ENCODE results near the gene TTC27.
A peak's percentile ranks its signal among the peaks of the same experiment; 100 is the strongest.
"Not testable (repeated sequence)": the region's sequence is repeated elsewhere in the genome, so short reads cannot be mapped to it uniquely, and the experiment has no call there.

Gene TTC27

GRCh38 chr2:32627814-32628579, at the start of gene TTC27:
TTC27 (plus strand) TSS chr2:32628050; CDS start chr2:32628293, 243 bp downstream.
- DNase-seq, result peak; percentile 99

DNA sequence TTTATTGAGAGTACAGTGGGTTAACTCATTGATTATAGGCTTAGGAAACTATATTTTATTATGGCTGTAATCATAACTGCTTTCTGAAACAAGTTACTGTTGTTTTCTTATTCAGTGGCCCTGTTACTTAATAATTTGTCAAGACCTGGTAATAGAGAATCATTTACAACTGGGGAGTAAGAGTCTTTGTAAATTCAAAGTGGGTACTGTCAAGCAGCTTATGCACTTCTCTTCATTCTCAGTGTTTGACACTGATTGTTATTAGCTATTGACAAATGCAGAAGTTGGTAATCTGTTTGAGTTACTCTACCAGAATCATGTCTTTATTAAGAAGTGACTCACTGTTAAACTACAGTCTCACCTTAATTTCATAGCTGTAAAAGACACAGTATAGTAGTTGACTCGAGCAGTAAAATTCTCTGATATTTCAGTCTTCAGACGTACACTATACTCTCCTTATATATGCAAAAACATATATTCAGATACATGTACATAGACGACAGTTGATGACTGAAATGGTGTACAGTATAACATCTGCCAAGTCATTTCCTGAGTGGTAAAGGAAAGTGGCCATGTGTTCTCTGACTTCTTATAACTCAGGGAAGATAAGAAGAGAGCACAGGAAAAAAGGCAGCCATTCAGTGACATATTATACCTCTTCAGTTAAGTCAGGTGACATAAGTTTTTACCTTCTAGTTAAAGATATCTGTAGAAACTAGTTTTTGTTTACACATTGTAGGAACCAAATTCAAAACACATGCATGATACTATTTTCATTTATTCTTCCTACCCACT, 36.0 kb upstream of the TTC27 start:
- peak; percentile 95 for DNase-seq

- no peak for DNase-seq
Measured at GRCh38 chr2:32594573-32594972, 33.3 kb upstream of the TTC27 start.

- no peak for DNase-seq
Measured at GRCh38 chr2:32611366-32611765, 16.5 kb upstream of the TTC27 start.

DNA sequence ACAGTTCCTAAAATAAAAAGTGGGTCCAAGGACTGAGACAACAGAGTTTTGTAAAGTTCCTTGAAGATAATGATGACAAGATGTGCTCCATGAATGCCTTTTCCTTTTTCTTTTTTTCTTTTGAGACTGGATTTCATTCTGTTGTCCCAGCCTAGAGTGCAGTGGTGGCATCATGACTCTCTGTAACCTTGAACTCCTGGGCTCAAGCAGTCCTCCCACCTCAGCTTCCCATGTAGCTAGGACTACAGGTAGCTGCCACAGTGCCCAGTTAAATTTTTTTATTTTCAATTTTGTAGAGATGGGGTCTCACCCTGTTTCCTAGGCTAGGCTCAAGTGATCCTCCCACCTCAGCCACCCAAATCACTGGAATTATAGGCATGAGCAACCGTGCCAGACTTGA, 16.1 kb upstream of the TTC27 start:
- no peak for DNase-seq

GRCh38 chr2:32614084-32614483, 13.8 kb upstream of the TTC27 start:
- DNase-seq, result no peak

DNA sequence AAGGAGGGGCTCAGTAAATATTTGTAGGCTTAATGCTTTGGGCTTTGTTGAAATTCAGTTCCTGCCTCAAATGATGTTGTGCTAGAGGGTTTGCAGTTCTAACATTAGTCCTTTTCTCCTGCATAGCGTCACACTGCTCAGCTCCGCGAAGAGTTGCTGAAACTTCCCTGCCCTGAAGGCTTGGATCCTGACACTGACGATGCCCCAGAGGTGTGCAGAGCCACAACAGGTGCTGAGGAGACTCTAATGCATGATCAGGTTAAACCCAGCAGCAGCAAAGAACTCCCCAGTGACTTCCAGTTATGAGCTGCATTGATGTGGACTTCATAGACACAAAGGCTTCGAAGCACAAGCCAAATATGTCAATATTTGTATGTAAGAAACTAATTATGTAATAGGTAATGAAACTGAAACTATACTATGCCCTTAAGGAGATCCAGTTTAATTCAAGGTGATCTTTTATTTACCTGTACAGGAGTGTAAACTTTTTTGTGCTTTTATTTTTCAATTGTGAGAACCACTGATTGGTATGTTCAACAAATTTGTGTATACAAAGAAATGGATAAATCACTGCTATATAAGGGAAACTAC, 10.2 kb upstream of the TTC27 start:
- no peak for DNase-seq

DNA sequence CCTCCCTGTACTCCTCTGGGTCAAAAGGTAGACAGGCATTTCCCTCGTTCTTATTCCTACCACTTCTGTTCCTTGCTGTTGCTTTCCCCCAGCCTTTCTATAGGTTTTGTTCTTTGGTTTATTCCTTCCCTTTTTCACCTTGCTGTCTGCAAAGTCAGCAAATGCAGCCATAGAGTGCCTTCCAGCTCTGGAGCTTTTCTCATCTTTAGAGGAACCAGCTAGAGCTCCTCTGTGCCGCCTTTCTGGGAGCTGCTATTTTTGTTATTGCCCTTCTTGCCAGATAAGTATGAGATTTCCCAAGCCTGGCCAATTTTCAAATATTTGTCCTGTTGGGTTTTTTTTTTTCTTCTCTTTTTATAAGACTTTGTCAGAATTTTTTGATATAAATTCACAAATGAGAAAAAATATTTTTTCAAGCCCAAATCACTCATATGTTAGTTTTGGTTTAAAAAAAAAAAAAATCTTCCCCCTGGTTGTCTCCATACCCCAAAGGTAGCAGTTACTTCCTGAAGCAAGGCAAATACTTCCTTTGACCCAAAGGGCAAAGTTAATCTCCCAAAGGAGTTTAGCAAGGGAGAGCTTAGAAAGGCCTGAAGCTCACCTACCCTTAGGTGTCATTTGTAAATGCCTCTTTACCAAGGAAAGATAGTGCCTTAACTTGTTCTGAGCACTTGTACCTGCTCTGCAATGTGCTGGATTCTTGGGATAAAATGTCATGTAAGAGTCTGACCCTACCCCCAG, 5.1 kb upstream of the TTC27 start:
- no peak for DNase-seq

GRCh38 chr2:32623311-32623706, 4.5 kb upstream of the TTC27 start:
- DNase-seq, result no peak

- DNase-seq, result no peak
Measured at GRCh38 chr2:32624812-32625211, 3.0 kb upstream of the TTC27 start.

DNA sequence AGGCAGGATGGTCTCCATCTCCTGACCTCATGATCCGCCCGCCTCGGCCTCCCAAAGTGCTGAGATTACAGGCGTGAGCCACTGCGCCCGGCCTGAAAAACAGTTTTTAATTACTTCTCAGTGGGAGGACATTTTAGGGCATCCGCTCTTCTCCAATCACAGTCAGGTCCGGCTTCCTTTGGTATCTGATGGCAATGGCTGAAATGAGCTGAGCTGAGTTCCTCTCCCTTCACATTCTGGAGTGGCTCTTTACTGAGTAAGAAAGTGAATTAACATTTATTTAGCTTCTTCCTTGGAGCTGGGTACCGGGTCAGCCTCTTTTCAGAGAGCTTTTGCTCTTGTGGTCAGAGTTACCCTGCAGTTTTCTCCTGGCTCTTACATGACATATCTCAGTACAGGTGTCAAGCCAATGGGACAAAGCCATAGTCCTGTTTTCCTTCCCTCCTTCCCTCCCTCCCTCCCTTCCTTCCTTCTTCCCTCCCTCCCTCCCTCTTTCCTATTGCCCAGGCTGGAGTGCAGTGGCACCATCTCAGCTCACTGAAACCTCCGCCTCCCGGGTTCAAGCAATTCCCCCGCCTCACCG, 1.1 kb upstream of the TTC27 start:
- DNase-seq, result no peak

- DNase-seq, result peak; percentile 56
Measured at GRCh38 chr2:32627441-32627813, 423 bp upstream of the TTC27 start.

- DNase-seq, result peak; percentile 58
Measured at GRCh38 chr2:32632089-32632488, 4.2 kb downstream of the TTC27 start.

GRCh38 chr2:32633040-32633439, 5.2 kb downstream of the TTC27 start:
- DNase-seq, result peak; percentile 59

- not testable (repeated sequence) for DNase-seq
Measured at GRCh38 chr2:32638548-32638947, 10.7 kb downstream of the TTC27 start.

- DNase-seq, result no peak
Measured at GRCh38 chr2:32641180-32641579, 13.3 kb downstream of the TTC27 start.

GRCh38 chr2:32647180-32647651, 19.4 kb downstream of the TTC27 start:
- DNase-seq, result no peak

- DNase-seq, result no peak
Measured at GRCh38 chr2:32652555-32653209, 24.8 kb downstream of the TTC27 start.

GRCh38 chr2:32656069-32656468, 28.2 kb downstream of the TTC27 start:
- no peak for DNase-seq

DNA sequence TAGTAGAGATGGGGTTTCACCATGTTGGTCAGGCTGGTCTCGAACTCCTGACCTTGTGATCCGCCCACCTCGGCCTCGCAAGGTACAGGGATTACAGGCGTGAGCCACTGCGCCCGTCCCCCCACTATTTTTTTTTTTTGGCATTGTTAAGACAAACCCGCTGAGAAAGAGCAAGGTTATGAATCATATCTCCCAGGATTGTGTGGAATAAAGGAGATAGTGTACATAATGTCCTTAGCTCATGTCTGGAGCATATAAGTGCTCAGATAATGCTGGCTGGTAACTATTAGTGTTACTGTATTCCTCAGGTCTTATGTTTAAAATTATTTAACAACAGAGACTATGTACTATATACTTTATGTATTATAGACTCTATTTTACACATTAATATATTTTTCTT, 36.0 kb downstream of the TTC27 start:
- peak; percentile 5 for DNase-seq

DNA sequence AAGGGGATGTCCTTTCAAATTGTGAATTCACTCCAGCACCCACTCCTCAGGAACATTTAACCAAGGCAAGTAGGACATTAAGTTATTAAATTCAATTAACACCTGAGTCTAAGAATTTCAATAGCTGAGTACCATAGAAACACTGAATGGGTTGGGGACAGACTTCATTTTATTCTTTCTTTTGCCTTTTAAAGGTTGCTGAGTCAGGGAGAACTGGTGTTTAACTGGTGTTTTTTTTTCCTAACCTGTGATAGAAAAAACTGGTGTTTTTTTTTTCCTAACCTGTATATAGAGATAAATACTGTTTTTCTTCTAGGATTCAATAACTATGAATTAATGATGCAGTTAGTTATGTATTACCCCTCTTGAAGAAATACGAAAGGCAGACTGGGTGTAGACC, 38.9 kb downstream of the TTC27 start:
- DNase-seq, result no peak

DNA sequence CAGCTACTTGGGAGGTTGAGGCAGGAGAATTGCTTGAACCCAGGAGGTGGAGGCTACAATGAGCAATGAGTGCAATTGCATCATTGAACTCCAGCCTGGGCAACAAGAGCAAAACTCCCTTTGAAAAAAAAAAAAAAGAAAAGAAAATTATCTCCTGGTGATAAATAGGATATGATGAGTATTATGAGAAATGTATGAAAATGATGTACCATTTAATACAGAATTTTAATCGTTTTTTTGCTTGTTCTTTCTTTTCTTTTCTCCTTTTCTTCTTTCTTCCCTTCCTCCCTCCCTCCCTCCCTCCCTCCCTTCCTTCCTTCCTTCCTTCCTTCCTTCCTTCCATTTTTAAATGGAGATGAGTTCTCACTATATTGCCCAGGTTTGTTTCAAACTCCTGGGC, 40.4 kb downstream of the TTC27 start:
- no peak for DNase-seq

All from hematopoietic multipotent progenitor cell treated with erythropoietin and hydrocortisone succinate and interleukin-3 and kit ligand, for 4 days (in vitro differentiated cells).